Activated CD4-positive, alpha-beta T cell treated with anti-CD3 and anti-CD28 coated beads for 36 hours (primary cell): Measurements from ENCODE around the gene FMOD. TPM values are rescaled to one million over a fixed set of nuclear protein-coding genes. Genes with fewer than 3 reads are reported as not detected.

Experiments used
- ATAC-seq: fragments of 200-7000 bp; cut with Tn5 transposase; one replicate; pipeline ENCODE4 v1.10.0; 2021; ENCODE audit warnings: mild to moderate bottlenecking, moderate library complexity
- CTCF ChIA-PET: fragments of 350-600 bp; sonication (Branson Sonifier 250); formaldehyde crosslinking; loops from one replicate; lab custom pipeline; 2021; ENCODE audit warnings: antibody characterized with exemption; lab: Charles Lee
- POLR2A ChIA-PET: fragments of 350-600 bp; sonication (Branson Sonifier 250); formaldehyde crosslinking; loops from one replicate; lab custom pipeline; 2021; ENCODE audit warnings: antibody characterized with exemption, inconsistent platforms; lab: Charles Lee
- DNase-seq: peaks from one replicate; pipeline ENCODE4 v3.0.0-alpha.2; 2020
- H3K27ac Mint-ChIP-seq: one replicate; pipeline ENCODE4 v1.8.0; 2021; ENCODE audit warnings: mixed read lengths
- H3K27me3 Mint-ChIP-seq: one replicate; pipeline ENCODE4 v1.8.0; 2021; ENCODE audit warnings: mixed read lengths
- H3K36me3 Mint-ChIP-seq: one replicate; pipeline ENCODE4 v1.8.0; 2021; ENCODE audit warnings: low read depth, mixed read lengths
- H3K4me1 Mint-ChIP-seq: one replicate; pipeline ENCODE4 v1.8.0; 2021; ENCODE audit warnings: mixed read lengths
- H3K4me3 Mint-ChIP-seq: one replicate; pipeline ENCODE4 v1.8.0; 2021; ENCODE audit warnings: mild to moderate bottlenecking, moderate library complexity, mixed read lengths
- H3K9me3 Mint-ChIP-seq: one replicate; pipeline ENCODE4 v1.8.0; 2021; ENCODE audit warnings: low read depth, mixed read lengths
- intact Hi-C, 2 experiments: fragments of 100-400 bp; cut with DNase I in 1 of 2; cut with micrococcal nuclease in 1 of 2; formaldehyde crosslinking; loops; one replicate each; pipeline versions ENCODE4 v1.14.2 to v1.15.1; 2022 to 2024; cut with DNase I, micrococcal nuclease
- total RNA-seq, 2 experiments: library from RNA; stranded (reverse); gene quantifications; one replicate each; pipeline ENCODE4 v1.2.3, GENCODE V29; 2021

FMOD gene
- under 1 TPM; 0.87 to 0.98 TPM for total RNA-seq

DNA sequence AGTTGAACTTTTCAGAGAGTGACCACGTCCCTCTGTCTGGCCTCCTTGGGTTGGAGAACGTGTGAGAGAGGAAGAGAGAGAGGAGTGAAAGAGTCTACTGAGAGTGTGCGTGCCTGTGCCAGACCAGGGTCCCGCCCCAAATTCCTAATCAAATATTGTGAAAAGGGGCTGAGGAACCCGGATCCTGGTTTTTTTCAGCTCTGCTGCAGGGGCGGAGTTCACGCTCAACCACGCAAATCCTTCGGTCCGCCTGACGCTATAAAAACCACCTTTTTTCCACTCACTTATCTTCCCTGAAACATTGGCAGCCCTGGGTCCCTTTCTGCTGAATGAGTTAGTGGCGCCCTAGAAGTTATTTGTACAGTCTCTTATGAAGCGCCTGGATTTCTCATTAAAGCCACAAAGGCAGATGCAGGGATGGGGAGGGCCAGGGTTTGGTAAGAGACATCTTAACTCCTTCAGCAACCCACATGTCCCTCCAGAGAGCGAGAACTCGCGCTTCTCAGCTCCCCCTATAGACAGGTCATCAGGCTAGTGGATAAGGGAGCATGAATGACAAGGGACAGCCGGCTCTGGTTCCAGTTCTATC lies at the start of gene FMOD:
TSS of gene FMOD (minus strand) at position 86 of the 589 bp plus-strand sequence. CDS start 2,852 bp downstream, outside the sequence.
- intact Hi-C loops = no loop called here
- H3K27me3 Mint-ChIP-seq = peaks cover 25% of the 10 kb centered on the region
- ATAC-seq = peak; percentile 23

DNA sequence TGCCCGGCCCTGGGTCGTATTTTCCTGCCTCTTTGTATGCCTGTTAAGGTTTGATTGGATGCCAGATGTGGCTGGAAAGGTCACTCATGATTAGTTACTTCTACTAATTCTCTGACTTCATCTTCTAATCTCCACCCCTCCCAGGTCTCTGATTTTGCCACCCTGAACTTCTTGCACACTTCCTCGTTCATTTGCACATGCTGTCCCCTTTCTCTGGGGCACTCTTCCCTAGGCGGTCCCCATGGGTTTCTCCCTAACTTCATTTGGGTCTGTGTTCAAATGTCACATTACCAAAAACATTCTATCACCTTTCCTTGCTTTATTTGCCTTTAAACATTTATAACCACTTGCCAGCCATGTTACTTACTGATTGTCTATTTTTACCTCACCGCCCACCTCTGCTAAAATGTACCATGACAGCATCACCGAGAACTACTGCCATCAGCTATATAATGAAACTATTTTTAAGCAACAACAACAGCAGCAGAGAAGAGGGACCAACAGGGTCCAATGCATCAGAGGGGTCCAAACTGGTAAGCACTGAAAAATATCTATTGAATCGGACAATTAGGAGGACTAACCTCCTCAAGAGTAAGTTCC lies 45.8 kb upstream of the FMOD start:
- ChIA-PET POLR2A (no interaction called here), CTCF (interaction anchor here (0.8 kb wide), 1 partner anchor 53 kb away, joined by 3 read pairs; no protein-coding TSS in a partner anchor)
- ATAC-seq (no peak), DNase-seq (no peak)
- Mint-ChIP-seq H3K4me3 (no peak overlapping the region), H3K4me1 (no peaks in the 10 kb centered on the region), H3K9me3 (peaks cover 3% of the 10 kb centered on the region), H3K27me3 (peaks cover 25% of the 10 kb centered on the region), H3K36me3 (peaks cover 2% of the 10 kb centered on the region), H3K27ac (no peak overlapping the region)
- intact Hi-C loops = no loop called here

More for the DNA sequence above, at the start of gene FMOD:
- H3K36me3 Mint-ChIP-seq = no peaks in the 10 kb centered on the region
- peaks cover 3% of the 10 kb centered on the region for H3K4me1 Mint-ChIP-seq
- H3K27ac Mint-ChIP-seq = no peak within 1 kb of the TSS
- no peaks in the 10 kb centered on the region for H3K9me3 Mint-ChIP-seq
- ChIA-PET CTCF (interaction anchor here (0.8 to 10.7 kb wide), 4 partner anchors 10 to 84 kb away, joined by 3 to 93 read pairs (median 6); no protein-coding TSS in a partner anchor), POLR2A (interaction anchor here (0.6 kb wide), 1 partner anchor 375 kb away, joined by 3 read pairs; no protein-coding TSS in a partner anchor)
- DNase-seq = no peak
- H3K4me3 Mint-ChIP-seq = no peak within 1 kb of the TSS

DNA sequence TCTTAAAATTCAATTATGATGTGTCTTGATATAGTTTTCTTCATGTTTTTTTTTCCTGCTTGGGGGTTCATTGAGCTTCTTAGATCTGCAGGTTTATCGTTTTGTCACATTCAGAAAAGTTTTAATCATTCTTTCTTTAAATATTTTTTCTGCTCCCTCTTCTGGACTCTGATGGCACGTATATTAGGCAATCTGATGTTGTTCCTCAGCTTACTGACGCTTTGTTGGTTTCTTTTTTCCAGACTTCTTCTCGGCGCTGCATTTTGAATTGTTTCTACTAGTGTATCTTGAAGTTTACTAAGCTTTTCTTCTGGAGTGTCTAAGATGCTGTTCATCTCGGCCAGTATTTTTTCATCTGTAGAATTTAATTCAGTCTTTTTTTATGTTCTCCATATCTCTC lies 44.8 kb upstream of the FMOD start:
- DNase-seq = no peak
- H3K4me3 Mint-ChIP-seq = no peak overlapping the region
- H3K27me3 Mint-ChIP-seq = peaks cover 25% of the 10 kb centered on the region
- peaks cover 3% of the 10 kb centered on the region for H3K9me3 Mint-ChIP-seq
- no peaks in the 10 kb centered on the region for H3K4me1 Mint-ChIP-seq
- POLR2A ChIA-PET = no interaction called here
- ATAC-seq = no peak
- intact Hi-C loops = no loop called here
- peaks cover 2% of the 10 kb centered on the region for H3K36me3 Mint-ChIP-seq
- H3K27ac Mint-ChIP-seq = no peak overlapping the region
- CTCF ChIA-PET = interaction anchor here (0.5 kb wide), 1 partner anchor 16 kb away, joined by 4 read pairs; no protein-coding TSS in a partner anchor

DNA sequence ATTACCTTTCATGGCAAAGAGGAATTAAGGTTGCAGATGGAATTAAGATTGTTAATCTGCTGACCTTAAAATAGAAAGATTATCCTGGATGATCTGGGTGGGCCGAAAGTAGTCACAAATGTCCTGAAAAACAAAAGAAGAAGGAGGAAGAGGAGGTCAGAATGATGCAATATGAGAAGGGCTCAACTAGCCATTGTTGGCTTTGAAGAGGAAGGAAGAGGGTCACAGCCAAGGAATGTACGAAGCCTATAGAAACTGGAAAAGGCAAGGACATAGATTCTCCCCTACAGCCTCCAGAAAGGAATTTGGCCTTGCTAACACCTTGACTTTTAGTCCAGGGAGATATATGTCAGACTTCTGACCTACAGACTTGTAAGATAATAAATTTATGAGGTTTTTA lies 39.4 kb upstream of the FMOD start:
- Mint-ChIP-seq H3K36me3 (peaks cover 2% of the 10 kb centered on the region), H3K9me3 (peaks cover 3% of the 10 kb centered on the region), H3K27ac (no peak overlapping the region), H3K4me1 (no peaks in the 10 kb centered on the region), H3K4me3 (no peak overlapping the region), H3K27me3 (peaks cover 19% of the 10 kb centered on the region)
- ChIA-PET CTCF (no interaction called here), POLR2A (no interaction called here)
- no peak for DNase-seq
- ATAC-seq = no peak
- intact Hi-C loops = no loop called here

DNA sequence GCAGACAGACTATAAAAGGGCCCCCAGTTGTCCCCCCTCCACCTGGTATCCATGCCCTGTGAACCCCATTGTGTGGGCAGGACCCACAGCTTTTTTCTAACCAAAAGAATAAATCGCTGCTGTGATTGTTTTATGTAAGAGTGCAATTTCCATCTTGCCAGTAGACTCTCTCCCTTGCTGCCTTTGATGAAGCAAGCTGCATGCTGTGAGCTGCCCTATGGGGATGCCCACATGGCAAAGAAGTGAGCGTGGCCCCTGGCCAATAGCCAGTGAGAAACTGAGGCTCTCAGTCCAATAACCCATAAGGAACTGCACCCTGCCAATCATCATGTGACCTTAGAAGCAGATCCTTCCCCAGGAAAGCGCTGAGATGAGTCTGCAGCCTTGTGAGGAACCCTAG lies 37.8 kb upstream of the FMOD start:
- POLR2A ChIA-PET = no interaction called here
- H3K4me1 Mint-ChIP-seq = no peaks in the 10 kb centered on the region

DNA sequence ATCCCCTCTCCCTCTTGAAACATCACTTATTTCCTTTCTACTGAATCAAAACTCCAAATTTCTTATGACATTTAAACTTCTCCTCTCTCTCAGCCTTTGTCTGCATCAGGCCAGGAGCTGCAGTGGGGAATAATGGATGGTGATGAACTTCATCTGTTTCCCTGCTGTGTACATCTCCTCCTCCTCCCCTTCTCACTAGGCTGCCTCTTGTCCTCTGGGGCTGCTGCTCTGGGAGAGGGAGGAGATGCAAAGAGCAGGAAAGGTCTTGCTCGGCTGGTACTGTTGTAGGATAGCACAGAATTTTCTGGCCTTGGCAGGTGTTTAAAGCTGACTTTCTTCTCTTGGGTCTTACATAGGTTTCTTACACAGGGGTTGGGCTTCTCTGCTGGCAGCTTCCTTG lies 31.1 kb upstream of the FMOD start:
- ChIA-PET POLR2A (no interaction called here), CTCF (interaction anchor here (0.8 to 2.0 kb wide), 2 partner anchors 20 to 115 kb away, joined by 3 to 9 read pairs; no protein-coding TSS in a partner anchor)
- Mint-ChIP-seq H3K36me3 (no peaks in the 10 kb centered on the region), H3K9me3 (no peaks in the 10 kb centered on the region), H3K27me3 (peaks cover 8% of the 10 kb centered on the region), H3K4me3 (no peak overlapping the region), H3K4me1 (no peaks in the 10 kb centered on the region), H3K27ac (no peak overlapping the region)
- intact Hi-C loops = no loop called here
- DNase-seq (no peak), ATAC-seq (no peak)

More for the DNA sequence above, 37.8 kb upstream of the FMOD start:
- intact Hi-C loops = no loop called here
- Mint-ChIP-seq H3K9me3 (peaks cover 3% of the 10 kb centered on the region), H3K27ac (no peak overlapping the region), H3K4me3 (no peak overlapping the region), H3K36me3 (peaks cover 2% of the 10 kb centered on the region), H3K27me3 (peaks cover 17% of the 10 kb centered on the region)
- DNase-seq = no peak
- no peak for ATAC-seq
- CTCF ChIA-PET = interaction anchor here (1.8 kb wide), 1 partner anchor 46 kb away, joined by 4 read pairs; no protein-coding TSS in a partner anchor

DNA sequence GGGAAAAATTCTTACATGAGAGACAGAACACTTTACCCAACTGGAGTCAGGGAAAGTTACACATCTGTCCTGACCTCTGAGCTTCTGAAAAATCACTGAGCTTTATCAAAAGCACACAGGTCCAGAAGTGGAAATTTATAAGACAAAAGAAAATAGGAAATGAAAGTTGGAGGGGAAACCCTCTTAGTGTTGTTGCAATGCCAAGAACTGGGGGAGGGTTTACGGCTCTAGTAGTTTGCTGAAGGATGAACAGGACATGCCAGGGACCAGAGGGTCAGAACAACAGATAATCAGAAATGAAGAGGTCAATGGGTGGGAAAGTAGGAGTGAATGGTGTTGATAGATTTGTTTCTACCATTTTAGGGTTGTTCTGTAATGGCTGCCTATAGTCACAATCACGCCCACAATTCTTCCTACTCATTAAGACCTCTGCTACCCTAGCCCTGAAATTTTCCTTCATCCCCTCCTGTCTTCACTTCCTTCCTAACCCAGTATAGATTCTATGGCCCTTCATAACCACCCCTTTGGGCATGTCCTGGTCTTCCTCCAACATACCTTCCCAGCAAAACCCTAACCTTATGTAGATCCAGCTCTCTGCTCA lies 30.3 kb upstream of the FMOD start:
- CTCF ChIA-PET = interaction anchor here (0.6 to 2.0 kb wide), 3 partner anchors 21 to 1880 kb away, joined by 3 to 9 read pairs (median 5); no protein-coding TSS in a partner anchor

DNA sequence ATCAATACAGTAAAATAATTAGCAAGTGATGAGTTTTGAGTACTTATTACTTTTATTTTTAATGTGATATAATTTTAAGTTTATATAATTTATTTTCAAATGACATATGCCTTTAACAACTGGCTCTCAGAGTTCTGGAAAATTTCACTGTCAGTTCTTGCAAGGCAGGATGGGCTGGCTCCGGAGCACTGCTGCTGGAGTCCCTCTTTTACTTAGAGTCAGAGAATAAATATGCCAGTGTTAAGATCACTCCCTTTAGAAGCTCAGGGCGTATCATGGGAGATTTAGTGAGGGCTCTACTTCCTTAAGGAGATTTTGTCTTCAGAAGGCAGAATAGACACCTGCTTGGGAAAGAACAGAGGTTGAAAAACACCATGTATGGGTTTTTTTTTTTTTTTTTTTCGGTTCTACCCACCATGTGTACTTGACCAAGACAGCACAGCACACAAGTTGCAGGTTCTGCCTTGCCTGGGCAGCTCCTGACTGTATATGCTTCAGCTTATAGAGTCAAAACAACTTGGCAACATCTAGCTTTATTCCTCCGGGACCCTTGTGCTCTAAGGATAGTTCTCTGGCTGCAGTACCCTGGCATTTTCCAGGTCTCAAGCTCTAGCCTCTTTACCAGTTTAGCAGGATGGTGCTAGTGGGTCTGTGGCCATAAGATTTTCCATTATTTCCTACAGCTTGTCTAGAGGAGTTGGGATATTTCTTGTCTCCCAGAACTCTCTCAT lies 29.7 kb upstream of the FMOD start:
- POLR2A ChIA-PET = no interaction called here
- no peak for DNase-seq
- ATAC-seq = no peak
- Mint-ChIP-seq H3K9me3 (no peaks in the 10 kb centered on the region), H3K36me3 (no peaks in the 10 kb centered on the region), H3K4me3 (no peak overlapping the region), H3K27ac (no peak overlapping the region), H3K27me3 (peaks cover 8% of the 10 kb centered on the region), H3K4me1 (no peaks in the 10 kb centered on the region)
- CTCF ChIA-PET = interaction anchor here (0.6 to 2.0 kb wide), 6 partner anchors 38 to 1880 kb away, joined by 3 to 9 read pairs (median 4); no protein-coding TSS in a partner anchor
- intact Hi-C loops = no loop called here

More for the DNA sequence above, 30.3 kb upstream of the FMOD start:
- Mint-ChIP-seq H3K27me3 (peaks cover 8% of the 10 kb centered on the region), H3K36me3 (no peaks in the 10 kb centered on the region), H3K4me3 (no peak overlapping the region), H3K4me1 (no peaks in the 10 kb centered on the region), H3K27ac (no peak overlapping the region), H3K9me3 (no peaks in the 10 kb centered on the region)
- no peak for ATAC-seq
- intact Hi-C loops = no loop called here
- POLR2A ChIA-PET = no interaction called here
- DNase-seq = no peak

DNA sequence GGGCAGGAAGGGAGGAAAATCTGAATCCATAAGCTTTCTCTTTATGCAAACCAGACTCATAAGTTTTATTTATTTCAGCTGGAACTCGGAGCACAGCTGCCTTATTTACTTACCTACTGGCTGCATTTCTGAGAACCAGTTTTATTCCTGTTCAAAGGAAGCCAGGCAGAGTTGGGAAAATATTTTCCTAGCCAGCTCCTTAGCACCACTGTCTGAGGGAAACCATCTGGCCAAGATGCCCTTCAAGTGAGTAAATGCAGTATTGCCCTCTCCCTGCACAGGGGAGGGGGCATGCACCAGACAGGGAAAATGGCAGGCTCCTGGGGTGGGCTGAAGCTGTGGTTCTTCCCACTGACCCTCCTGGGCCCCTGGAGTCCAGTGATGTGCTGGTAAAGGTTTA lies 28.9 kb upstream of the FMOD start:
- DNase-seq (no peak), ATAC-seq (no peak)
- ChIA-PET CTCF (interaction anchor here (0.7 to 2.2 kb wide), 9 partner anchors 16 to 233 kb away, joined by 3 to 5 read pairs (median 3); no protein-coding TSS in a partner anchor), POLR2A (no interaction called here)
- no peaks in the 10 kb centered on the region for H3K36me3 Mint-ChIP-seq
- intact Hi-C loops = no loop called here
- H3K27me3 Mint-ChIP-seq = peaks cover 6% of the 10 kb centered on the region
- H3K4me3 Mint-ChIP-seq = no peak overlapping the region
- H3K9me3 Mint-ChIP-seq = no peaks in the 10 kb centered on the region
- H3K4me1 Mint-ChIP-seq = no peaks in the 10 kb centered on the region
- H3K27ac Mint-ChIP-seq = no peak overlapping the region

DNA sequence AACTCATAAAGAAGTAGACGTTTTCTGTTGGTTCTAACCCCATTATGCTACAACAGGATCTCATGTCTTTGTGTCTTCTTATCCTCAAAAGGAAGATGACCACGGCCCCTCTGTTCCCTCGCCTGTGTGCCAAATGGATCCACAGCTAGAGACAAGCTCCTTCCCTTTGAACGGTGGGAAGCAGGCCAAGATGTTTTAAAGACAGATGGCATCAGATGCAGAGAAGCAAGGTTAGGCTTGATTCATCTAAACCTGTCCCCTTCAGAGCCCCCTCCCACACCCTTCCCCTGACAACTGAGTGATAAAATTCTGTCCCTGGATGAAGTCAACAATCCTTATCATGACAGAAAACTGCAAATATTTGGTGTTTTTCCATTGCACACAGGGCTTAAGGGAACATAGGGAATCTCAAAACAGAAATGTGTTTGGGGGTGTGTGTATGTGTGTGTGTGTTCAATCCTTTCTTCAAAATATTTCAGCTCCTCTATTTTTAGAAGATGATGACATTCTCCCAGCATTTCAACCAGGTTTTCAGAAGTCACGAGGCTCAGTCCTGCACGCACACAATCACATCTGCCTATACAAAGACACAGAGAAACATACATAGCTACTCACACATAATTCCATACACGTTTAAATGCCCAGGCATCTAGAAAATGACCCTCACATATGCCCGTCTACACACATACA lies 27.8 kb upstream of the FMOD start:
- Mint-ChIP-seq H3K27ac (no peak overlapping the region), H3K9me3 (no peaks in the 10 kb centered on the region), H3K4me3 (no peak overlapping the region), H3K4me1 (no peaks in the 10 kb centered on the region), H3K36me3 (no peaks in the 10 kb centered on the region), H3K27me3 (peaks cover 6% of the 10 kb centered on the region)
- ChIA-PET POLR2A (no interaction called here), CTCF (interaction anchor here (0.6 to 2.2 kb wide), 6 partner anchors 23 to 176 kb away, joined by 3 to 5 read pairs (median 4); no protein-coding TSS in a partner anchor)
- intact Hi-C loops = no loop called here
- DNase-seq (no peak), ATAC-seq (no peak)
